HT1080 (cell line): Measurements from ENCODE around the gene NDRG4. TPM values are rescaled to one million over a fixed set of nuclear protein-coding genes. Genes with fewer than 3 reads are reported as not detected.
"Not testable (repeated sequence)": the region's sequence is repeated elsewhere in the genome, so short reads cannot be mapped to it uniquely, and the experiment has no call there.

Source experiments
- DNase-seq: peaks from one replicate; pipeline ENCODE4 v3.0.0-alpha.2; 2015; ENCODE audit warnings: low read depth
- total RNA-seq: library from RNA; depleted of rRNA; stranded (reverse); fragments of >200 nt; shearing (Covaris generic); gene quantifications from 2 replicates; pipeline ENCODE4 v1.2.3, GENCODE V29; 2014

Gene NDRG4
- total RNA-seq, 1 experiment from 2014 or later = 8.8 TPM

- no peak for DNase-seq
These were observed 34.8 kb upstream of the NDRG4 start for GRCh38 chr16:58464916-58465731.

GRCh38 chr16:58465817-58466216 lies 34.1 kb upstream of the NDRG4 start:
- no peak for DNase-seq

GRCh38 chr16:58466396-58466795 lies 33.5 kb upstream of the NDRG4 start:
- no peak for DNase-seq

GRCh38 chr16:58467905-58468304 lies 32.0 kb upstream of the NDRG4 start:
- no peak for DNase-seq

GRCh38 chr16:58471209-58471975 lies 28.6 kb upstream of the NDRG4 start:
- DNase-seq = no peak

GRCh38 chr16:58472266-58472665 lies 27.7 kb upstream of the NDRG4 start:
- no peak for DNase-seq

GRCh38 chr16:58472827-58473226 lies 27.1 kb upstream of the NDRG4 start:
- no peak for DNase-seq

- no peak for DNase-seq
These were observed 25.6 kb upstream of the NDRG4 start for GRCh38 chr16:58474296-58474695.

GRCh38 chr16:58475091-58475619 lies 24.8 kb upstream of the NDRG4 start:
- no peak for DNase-seq

- DNase-seq = no peak
These were observed 23.2 kb upstream of the NDRG4 start for GRCh38 chr16:58476791-58477190.

- no peak for DNase-seq
These were observed 21.5 kb upstream of the NDRG4 start for GRCh38 chr16:58478427-58478826.

GRCh38 chr16:58481226-58481869 lies 18.6 kb upstream of the NDRG4 start:
- DNase-seq = no peak

- no peak for DNase-seq
These were observed 18.0 kb upstream of the NDRG4 start for GRCh38 chr16:58481931-58482330.

- no peak for DNase-seq
These were observed 14.6 kb upstream of the NDRG4 start for GRCh38 chr16:58485184-58485887.

GRCh38 chr16:58487566-58488351 lies 12.2 kb upstream of the NDRG4 start:
- DNase-seq = peak; percentile 73

- DNase-seq = no peak
These were observed 11.4 kb upstream of the NDRG4 start for GRCh38 chr16:58488531-58488930.

- DNase-seq = no peak
These were observed 9.9 kb upstream of the NDRG4 start for GRCh38 chr16:58490065-58490464.

GRCh38 chr16:58490539-58490938 lies 9.4 kb upstream of the NDRG4 start:
- DNase-seq = not testable (repeated sequence)

GRCh38 chr16:58492066-58492465 lies 7.9 kb upstream of the NDRG4 start:
- no peak for DNase-seq

- DNase-seq = no peak
These were observed 7.2 kb upstream of the NDRG4 start for GRCh38 chr16:58492735-58493134.
